Tibial nerve (tissue), 3 donors: ENCODE results near the gene SLC25A22.

Experiments used
- POLR2A ChIP-seq, 2 donors: fragments of 450-650 bp; IDR thresholded peaks; one replicate each; pipeline ENCODE4 v1.6.1; 2017; ENCODE audit warnings: antibody characterized with exemption in 2 of 2, mild to moderate bottlenecking in 2 of 2, moderate library complexity in 2 of 2
- TF ChIP-seq, protein P1 (sequence below), 5 experiments: fragments of 200-600 bp in 3 of 5; fragments of 450-650 bp in 2 of 5; sonication (generic) in 3 of 5; IDR thresholded peaks; one replicate each; pipeline ENCODE4 v1.5.1; 2016 to 2019; ENCODE audit warnings: antibody characterized with exemption in 5 of 5, mild to moderate bottlenecking in 3 of 5, moderate library complexity in 2 of 5

DNA sequence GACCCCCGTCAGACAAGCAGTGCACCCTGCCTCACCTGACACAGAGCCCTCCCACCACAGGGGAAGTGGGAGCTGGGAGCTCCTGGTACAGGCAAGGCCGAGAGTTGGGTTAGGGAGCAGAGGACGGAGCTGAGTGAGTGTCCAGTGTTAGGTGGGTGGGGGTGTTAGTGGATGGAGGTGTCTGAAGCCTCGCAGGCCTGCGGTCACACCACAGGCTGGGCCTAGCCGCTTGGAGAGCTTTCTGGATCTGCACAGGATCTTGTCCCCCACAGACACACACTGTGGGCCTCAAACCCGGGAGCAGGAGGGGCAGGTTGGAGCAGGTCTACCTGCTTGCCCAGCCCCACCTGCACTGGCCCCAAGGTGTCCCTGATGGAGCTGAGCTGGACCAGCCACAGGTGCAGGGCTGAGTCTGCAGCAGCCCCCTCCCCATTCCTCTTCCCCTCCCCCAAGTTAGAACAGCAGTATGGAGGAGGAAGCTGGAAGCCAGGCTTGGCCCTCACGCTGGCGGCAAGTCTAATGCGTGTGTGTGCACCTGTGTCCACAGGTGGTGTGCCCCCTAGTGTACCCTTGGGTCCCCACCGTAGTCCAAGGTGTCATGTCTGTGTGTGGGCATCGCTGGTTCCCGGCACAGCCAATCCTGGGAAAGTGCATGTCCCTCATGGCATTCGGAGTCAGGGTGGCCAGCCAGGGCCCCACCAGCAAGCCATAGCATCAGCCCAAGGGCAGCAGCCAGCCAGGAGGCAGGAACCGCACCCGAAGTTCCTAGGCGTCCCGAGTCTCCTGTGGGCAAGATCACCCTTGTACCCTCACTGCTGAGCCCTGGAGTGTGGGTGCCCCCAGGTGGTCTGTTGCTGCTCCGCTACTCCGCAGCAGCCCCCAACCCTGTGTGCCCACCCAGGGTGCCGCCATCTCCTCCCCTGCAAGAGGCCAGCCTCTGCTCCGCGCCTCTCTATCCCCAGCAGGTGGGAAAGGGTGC is 18.8 kb downstream of the SLC25A22 start:
- TF ChIP-seq, protein P1, sequence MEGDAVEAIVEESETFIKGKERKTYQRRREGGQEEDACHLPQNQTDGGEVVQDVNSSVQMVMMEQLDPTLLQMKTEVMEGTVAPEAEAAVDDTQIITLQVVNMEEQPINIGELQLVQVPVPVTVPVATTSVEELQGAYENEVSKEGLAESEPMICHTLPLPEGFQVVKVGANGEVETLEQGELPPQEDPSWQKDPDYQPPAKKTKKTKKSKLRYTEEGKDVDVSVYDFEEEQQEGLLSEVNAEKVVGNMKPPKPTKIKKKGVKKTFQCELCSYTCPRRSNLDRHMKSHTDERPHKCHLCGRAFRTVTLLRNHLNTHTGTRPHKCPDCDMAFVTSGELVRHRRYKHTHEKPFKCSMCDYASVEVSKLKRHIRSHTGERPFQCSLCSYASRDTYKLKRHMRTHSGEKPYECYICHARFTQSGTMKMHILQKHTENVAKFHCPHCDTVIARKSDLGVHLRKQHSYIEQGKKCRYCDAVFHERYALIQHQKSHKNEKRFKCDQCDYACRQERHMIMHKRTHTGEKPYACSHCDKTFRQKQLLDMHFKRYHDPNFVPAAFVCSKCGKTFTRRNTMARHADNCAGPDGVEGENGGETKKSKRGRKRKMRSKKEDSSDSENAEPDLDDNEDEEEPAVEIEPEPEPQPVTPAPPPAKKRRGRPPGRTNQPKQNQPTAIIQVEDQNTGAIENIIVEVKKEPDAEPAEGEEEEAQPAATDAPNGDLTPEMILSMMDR (IDR thresholded peaks at IDR 0.05): no peak
- no peak for TF ChIP-seq POLR2A (IDR thresholded peaks at IDR 0.05)
